Endothelial cell of umbilical vein (primary cell): ENCODE results near the gene TSPAN18. TPM values are rescaled to one million over a fixed set of nuclear protein-coding genes. Genes with fewer than 3 reads are reported as not detected.

Source experiments
- BruUV-seq: library from RNA; stranded (reverse); fragments of 400-500 nt; replicated peaks from 2 replicates; lab custom pipeline; 2021; lab: Mats Ljungman, UMichigan
- CTCF ChIA-PET: fragments of 300-600, 350-600 bp; sonication (Branson Sonifier 250); formaldehyde crosslinking; loops from one replicate; lab custom pipeline; 2021; ENCODE audit warnings: antibody characterized with exemption, inconsistent platforms; lab: Charles Lee
- POLR2A ChIA-PET: fragments of 300-600, 350-600 bp; sonication (Branson Sonifier 250); formaldehyde crosslinking; loops from one replicate; lab custom pipeline; 2021; ENCODE audit warnings: antibody characterized with exemption, inconsistent platforms; lab: Charles Lee
- DNase-seq: peaks from one replicate; pipeline ENCODE4 v3.0.0-alpha.2; 2011; ENCODE audit warnings: low read depth, low spot score
- FAIRE-seq: peaks from 2 replicates; lab custom pipeline; 2011; peaks lifted over from hg19 to GRCh38; lab: Jason Lieb, UNC
- H2AFZ ChIP-seq: 2 replicates; pipeline ENCODE4 v1.6.0; 2012; ENCODE audit warnings: low read depth, low read length, control low read depth, inconsistent platforms
- H3K27ac ChIP-seq: 2 replicates; pipeline ENCODE4 v1.5.1; 2011; ENCODE audit warnings: low read depth, mild to moderate bottlenecking, control low read depth, low read length, moderate library complexity; ENCODE audit not compliant: insufficient read depth
- H3K27me3 ChIP-seq, 2 experiments: 2 replicates each; pipeline versions ENCODE4 v1.6.0 to v1.6.1; 2011; ENCODE audit warnings: low read length in 2 of 2, mixed read lengths in 1 of 2; ENCODE audit not compliant: control insufficient read depth in 2 of 2, insufficient read depth in 2 of 2
- H3K36me3 ChIP-seq, 2 experiments: 2 replicates in 1 of 2; 3 replicates in 1 of 2; pipeline ENCODE4 v1.5.1; 2011; ENCODE audit warnings: low read length in 2 of 2, mild to moderate bottlenecking in 1 of 2, moderate library complexity in 1 of 2; ENCODE audit not compliant: control insufficient read depth in 2 of 2, insufficient read depth in 2 of 2; ENCODE audit errors: extremely low read depth in 1 of 2
- H3K4me1 ChIP-seq: 3 replicates; pipeline ENCODE4 v1.5.1; 2011; ENCODE audit warnings: mild to moderate bottlenecking, low read length; ENCODE audit not compliant: control insufficient read depth, insufficient read depth; ENCODE audit errors: extremely low read depth
- H3K4me2 ChIP-seq: 2 replicates; pipeline ENCODE4 v1.6.1; 2011; ENCODE audit warnings: low read length, control low read depth, mixed read lengths; ENCODE audit not compliant: insufficient read depth
- H3K4me3 ChIP-seq, 3 experiments: fragments of 200-600 bp in 1 of 3; sonication (generic), shearing (Covaris generic) in 1 of 3; replicated peaks in 1 of 3; 2 replicates each; pipeline ENCODE4 v1.5.1; 2011 to 2016; ENCODE audit warnings: control low read depth in 3 of 3, low read length in 3 of 3, mild to moderate bottlenecking in 2 of 3, inconsistent platforms in 1 of 3, low read depth in 1 of 3, moderate library complexity in 1 of 3; ENCODE audit not compliant: insufficient read depth in 1 of 3
- H3K79me2 ChIP-seq: 2 replicates; pipeline ENCODE4 v1.6.0; 2012; ENCODE audit warnings: low read length, inconsistent platforms; ENCODE audit not compliant: control insufficient read depth, insufficient read depth
- H3K9ac ChIP-seq: replicated peaks from 2 replicates; pipeline ENCODE3; 2011; ENCODE audit warnings: low read length, control low read depth; ENCODE audit not compliant: insufficient read depth; ENCODE audit errors: extremely low read depth
- H3K9me1 ChIP-seq: replicated peaks from 3 replicates; pipeline ENCODE4 v1.6.0; 2011; ENCODE audit warnings: mild to moderate bottlenecking, low read length; ENCODE audit not compliant: control insufficient read depth, insufficient read depth; ENCODE audit errors: extremely low read depth
- H3K9me3 ChIP-seq: replicated peaks from 2 replicates; pipeline ENCODE4 v1.5.1; 2012; ENCODE audit warnings: low read length, inconsistent platforms; ENCODE audit not compliant: control insufficient read depth, insufficient read depth
- H4K20me1 ChIP-seq: replicated peaks from 2 replicates; pipeline ENCODE3; 2011; ENCODE audit warnings: mild to moderate bottlenecking, low read length; ENCODE audit not compliant: control insufficient read depth, insufficient read depth; ENCODE audit errors: extremely low read depth
- CTCF ChIP-seq, 2 donors: IDR thresholded peaks; 1 replicate in 1 of 2; 2 replicates in 1 of 2; pipeline ENCODE4 v1.5.1; 2011; ENCODE audit warnings: low read length in 2 of 2, mild to moderate bottlenecking in 2 of 2, moderate library complexity in 2 of 2, control low read depth in 1 of 2, inconsistent platforms in 1 of 2, low read depth in 1 of 2; ENCODE audit not compliant: insufficient read depth in 1 of 2; ENCODE audit errors: extremely low read depth in 1 of 2
- EZH2 ChIP-seq: IDR thresholded peaks from 2 replicates; pipeline ENCODE4 v1.6.1; 2012; ENCODE audit warnings: borderline replicate concordance, low read depth, mild to moderate bottlenecking, moderate library complexity, low read length, inconsistent platforms; ENCODE audit not compliant: severe bottlenecking
- FOS ChIP-seq: IDR thresholded peaks from 2 replicates; pipeline ENCODE4 v1.6.1; 2011; ENCODE audit warnings: mild to moderate bottlenecking, low read length, moderate library complexity, borderline replicate concordance; ENCODE audit not compliant: insufficient read depth
- GATA2 ChIP-seq: IDR thresholded peaks from 2 replicates; pipeline ENCODE4 v1.7.0; 2011; ENCODE audit warnings: low read depth, mild to moderate bottlenecking, moderate library complexity, mixed read lengths, low read length; ENCODE audit not compliant: insufficient read length, insufficient read depth
- JUN ChIP-seq: IDR thresholded peaks from 2 replicates; pipeline ENCODE4 v1.6.1; 2011; ENCODE audit warnings: borderline replicate concordance, low read depth; ENCODE audit not compliant: insufficient read length, insufficient read depth
- MAX ChIP-seq: IDR thresholded peaks from 2 replicates; pipeline ENCODE4 v1.6.1; 2011; ENCODE audit not compliant: insufficient read depth, insufficient read length
- MYC ChIP-seq: IDR thresholded peaks from one replicate; pipeline ENCODE4 v1.6.1; 2011; ENCODE audit warnings: mild to moderate bottlenecking, low read depth, low read length
- POLR2A ChIP-seq: IDR thresholded peaks from 2 replicates; pipeline ENCODE4 v1.6.1; 2012; ENCODE audit warnings: low read depth, mild to moderate bottlenecking, control low read depth, low read length
- POLR2AphosphoS5 ChIP-seq: IDR thresholded peaks from 2 replicates; pipeline ENCODE4 v1.6.1; 2012; ENCODE audit warnings: low read depth, mild to moderate bottlenecking, control low read depth, low read length, moderate library complexity; ENCODE audit not compliant: insufficient read depth
- dilution Hi-C: fragments of 300-500 bp; cut with MboI; formaldehyde crosslinking; loops from one replicate; pipeline ENCODE4 v1.15.0; 2019; ENCODE audit warnings: low sequenced_read_pairs; ENCODE audit not compliant: extremely low pct_ligation_motif_present
- intact Hi-C: fragments of 100-400 bp; cut with micrococcal nuclease; formaldehyde crosslinking; loops from one replicate; pipeline ENCODE4 v1.10.0; 2022
- polyA plus RNA-seq, 4 experiments: library from polyadenylated mRNA; depleted of rRNA in 3 of 4; stranded (reverse) in 3 of 4; unstranded in 1 of 4; fragments of >200 nt; gene quantifications; 2 replicates each; pipeline versions ENCODE4 v1.2.1 to v1.2.3, GENCODE V29; 2011 to 2012; ENCODE audit warnings: missing spikeins in 1 of 4
- total RNA-seq: library from RNA; stranded (reverse); gene quantifications from 2 replicates; pipeline ENCODE4 v1.2.3, GENCODE V29; 2021

TSPAN18 gene
- total and polyA plus RNA-seq, 2 donors (not counting 3 experiments of a cell fraction or from before 2014, with no cell fraction given) = 32.2 to 118 TPM

GRCh38 chr11:44835296-44835695 is 108.5 kb downstream of the TSPAN18 start:
- Histone ChIP-seq H3K9me1 (no peaks in the 10 kb centered on the region), H3K4me3 (no peak overlapping the region), H3K27ac (no peak overlapping the region), H3K79me2 (no peaks in the 10 kb centered on the region), H3K4me2 (no peak overlapping the region), H4K20me1 (no peaks in the 10 kb centered on the region), H3K36me3 (no peaks in the 10 kb centered on the region), H2AFZ (no peak overlapping the region), H3K9ac (no peak overlapping the region), H3K9me3 (no peaks in the 10 kb centered on the region), H3K4me1 (no peaks in the 10 kb centered on the region), H3K27me3 (peaks cover 4 to 9% of the 10 kb centered on the region in 2 experiments)
- no peak for FAIRE-seq
- intact Hi-C loops (no loop called here), dilution Hi-C loops (no loop called here)
- ChIA-PET CTCF (interaction anchor here (0.6 to 3.1 kb wide), 2 partner anchors 12 to 27 kb away, joined by 3 to 11 read pairs; no protein-coding TSS in a partner anchor), POLR2A (no interaction called here)
- BruUV-seq = no TSS peak
- DNase-seq = no peak
- TF ChIP-seq GATA2 (no peak), POLR2A (no peak), MAX (no peak), EZH2 (no peak), JUN (no peak), CTCF (IDR thresholded peaks at IDR 0.05; ENCODE audit: extremely low read depth in 1 of 2, insufficient read depth in 1 of 2, low read depth in 1 of 2, low read length in 2 of 2) (no peak), FOS (no peak), MYC (no peak), POLR2AphosphoS5 (no peak)
